Heart right ventricle (tissue), 16 donors: Measurements from ENCODE around the gene SPIN1. TPM values are rescaled to one million over a fixed set of nuclear protein-coding genes. Genes with fewer than 3 reads are reported as not detected.

Source experiments
- ATAC-seq, 8 donors: fragments of 200-7000 bp; cut with Tn5 transposase; one replicate each; pipeline ENCODE4 v1.9.1; 2020; ENCODE audit warnings: mild to moderate bottlenecking in 8 of 8, moderate library complexity in 8 of 8, moderate number of reproducible peaks in 1 of 8
- DNase-seq, 2 donors: peaks; one replicate each; pipeline ENCODE4 v3.0.0-alpha.2; 2020
- H3K27ac ChIP-seq, 10 donors: fragments of 200-600 bp; sonication (generic) in 2 of 10; one replicate each; pipeline versions ENCODE4 v1.5.0 to v1.8.0; 2020 to 2022; ENCODE audit warnings: mild to moderate bottlenecking in 3 of 10
- H3K27me3 ChIP-seq, 7 donors: fragments of 200-600 bp; one replicate each; pipeline ENCODE4 v1.8.0; 2021 to 2022; ENCODE audit warnings: mild to moderate bottlenecking in 2 of 7
- H3K36me3 ChIP-seq, 9 donors: fragments of 200-600 bp; sonication (generic) in 1 of 9; one replicate each; pipeline versions ENCODE4 v1.5.0 to v1.8.0; 2020 to 2022; ENCODE audit warnings: mild to moderate bottlenecking in 2 of 9
- H3K4me1 ChIP-seq, 9 donors: fragments of 200-600 bp; sonication (generic) in 1 of 9; one replicate each; pipeline versions ENCODE4 v1.5.0 to v1.8.0; 2020 to 2022; ENCODE audit warnings: mild to moderate bottlenecking in 4 of 9
- H3K4me3 ChIP-seq, 10 donors: fragments of 200-600 bp; sonication (generic) in 2 of 10; one replicate each; pipeline versions ENCODE4 v1.5.0 to v1.8.0; 2020 to 2022; ENCODE audit warnings: mild to moderate bottlenecking in 7 of 10, moderate library complexity in 2 of 10
- H3K9me3 ChIP-seq, 11 donors: fragments of 200-600 bp in 10 of 11; sonication (generic) in 2 of 11; one replicate each; pipeline versions ENCODE4 v1.5.0 to v1.8.0; 2013 to 2022; ENCODE audit warnings: mild to moderate bottlenecking in 2 of 11, control low read depth in 1 of 11, moderate library complexity in 1 of 11
- CTCF ChIP-seq, 9 donors: fragments of 200-600 bp; sonication (generic) in 2 of 9; IDR thresholded peaks; one replicate each; pipeline versions ENCODE4 v1.5.0 to v1.8.0; 2021 to 2022; ENCODE audit warnings: antibody characterized with exemption in 9 of 9, mild to moderate bottlenecking in 5 of 9, moderate library complexity in 1 of 9
- WGBS, 2 donors: extraction: QIAGEN DNeasy Blood & Tissue Kit; methylation state at CpG; one replicate each; pipeline ENCODE4 v1.1.7; 2013; ENCODE audit warnings: inconsistent platforms in 1 of 2; 5-methylcytosine and 5-hydroxymethylcytosine counted together
- intact Hi-C, 10 donors: fragments of 100-400 bp; cut with DNase I; formaldehyde crosslinking; loops; one replicate each; pipeline versions ENCODE4 v1.11.1 to v1.14.2; 2022
- polyA plus RNA-seq, 2 donors: library from polyadenylated mRNA; stranded (reverse); fragments of 200-250 nt; gene quantifications; one replicate each; pipeline ENCODE4 v1.2.3, GENCODE V29; 2013
- total RNA-seq, 10 donors: library from RNA; stranded (reverse); fragmentation: NEBNext Ultra II Directional in 3 of 10; extraction: Animal tissue kit (Norgen Biotek cat#: 25700) in 3 of 10; gene quantifications; one replicate each; pipeline versions ENCODE4 v1.2.1 to v1.2.4, GENCODE V29; 2021 to 2023
- donor health status: Arrhythmogenic right ventricular cardiomyopathy.
- donor health status: ischemic (EF 13 %, LVEDD 7.1; RV severe dilation, severe dysfunction).
- donor health status: healthy with polysubstance abuse.
- donor health status: DM: no; HTN: yes; CAD: no.
- donor health status: DM: no; HTN: no; CAD: no.
- donor health status: ischemic (EF 25% LVEDD 6.9; RV normal size, moderate dysfunction).
- donor health status: ischemic (EF 25% LVEDD 5.7; RV mildly dilated, moderate dysfunction).
- donor health status: healthy.
- donor health status: DM: yes; HTN: yes; CAD: no.
- donor health status: Ischemic cardiomyopathy.
- donor health status: ischemic (EF 35%, LVEDD 5.7; RV mildly dilated, moderate dysfunction).
- donor health status: nonischemic (EF 11% LVEDD 7.7; RV severe dilation, severe dysfunction).
- donor health status: DM: yes; HTN: yes; CAD: no.
- donor health status: PGD.
- donor health status: ischemic (EF 29% LVEDD 5.4; RV normal size, mild dysfunction).
- donor health status: nonischemic (EF 23%, LVEDD 6.1; RV moderate dilation, normal function).

Gene SPIN1
- total and polyA plus RNA-seq, 12 donors, result 14.9 to 65.0 (median 50.3) TPM

DNA sequence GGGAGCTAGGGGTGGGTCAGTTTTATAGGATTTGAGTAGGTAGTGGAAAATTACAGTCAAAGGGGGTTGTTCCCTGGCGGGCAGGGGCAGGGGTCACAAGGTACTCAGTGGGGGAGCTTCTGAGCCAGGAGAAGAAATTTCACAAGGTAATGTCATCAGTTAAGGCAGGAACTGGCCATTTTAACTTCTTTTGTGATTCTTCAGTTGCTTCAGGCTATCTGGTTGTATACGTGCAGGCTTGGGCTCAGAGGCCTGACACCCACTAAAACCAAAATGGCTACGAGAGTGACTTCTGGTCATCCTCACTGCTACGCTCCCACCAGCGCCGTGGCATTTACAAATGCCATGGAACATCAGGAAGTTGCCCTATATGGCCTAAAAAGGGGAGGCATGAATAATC lies 126.0 kb downstream of the SPIN1 start:
- Histone ChIP-seq H3K9me3 (peaks cover 0 to 6% (median 0%) of the 10 kb centered on the region in 11 donors), H3K36me3 (no peaks in the 10 kb centered on the region), H3K27ac (no peak overlapping the region), H3K4me3 (no peak overlapping the region), H3K27me3 (no peaks in the 10 kb centered on the region), H3K4me1 (no peaks in the 10 kb centered on the region)
- no peak for DNase-seq
- 95 to 97% methylated on average over 6 of the region's 6 CpGs for WGBS, 2 donors
- intact Hi-C loops, result no loop called here
- TF ChIP-seq CTCF (IDR thresholded peaks at IDR 0.05), result no peak
- ATAC-seq, result no peak

DNA sequence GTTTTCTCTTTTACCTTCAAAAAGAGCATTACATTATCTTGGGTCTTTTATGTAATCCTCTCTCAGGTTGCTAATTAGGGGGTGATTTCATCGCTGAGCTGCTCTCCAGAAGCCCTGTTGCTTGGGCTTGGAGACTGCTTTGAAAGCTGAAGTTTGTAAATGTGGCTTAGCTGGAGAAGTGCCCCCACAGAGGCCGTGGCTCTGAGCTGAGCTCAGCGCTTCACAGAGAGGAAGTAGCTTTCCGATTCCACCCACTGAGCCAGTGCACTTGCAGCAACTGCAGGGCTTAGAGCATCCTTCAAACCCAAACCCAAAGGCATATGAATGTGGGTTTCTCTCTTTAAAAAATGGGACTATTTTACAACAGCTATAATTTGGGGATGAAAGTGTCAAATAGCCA lies 133.1 kb downstream of the SPIN1 start:
- intact Hi-C loops, result no loop called here
- no peak for DNase-seq
- Histone ChIP-seq H3K4me3 (no peak overlapping the region), H3K4me1 (no peaks in the 10 kb centered on the region), H3K27ac (no peak overlapping the region), H3K27me3 (peaks cover 0 to 19% (median 0%) of the 10 kb centered on the region in 7 donors), H3K36me3 (no peaks in the 10 kb centered on the region), H3K9me3 (no peaks in the 10 kb centered on the region)
- ATAC-seq, result no peak
- TF ChIP-seq CTCF (IDR thresholded peaks at IDR 0.05), result no peak
- WGBS, 2 donors, result 33 to 54% methylated on average over 4 of the region's 4 CpGs

- H3K27ac ChIP-seq, result no peak overlapping the region
- no peak for TF ChIP-seq CTCF (IDR thresholded peaks at IDR 0.05)
- H3K9me3 ChIP-seq, result no peaks in the 10 kb centered on the region
- peaks cover 0 to 19% (median 0%) of the 10 kb centered on the region in 7 donors for H3K27me3 ChIP-seq
- no peaks in the 10 kb centered on the region for H3K4me1 ChIP-seq
- intact Hi-C loops, result no loop called here
- ATAC-seq (no peak), DNase-seq (no peak)
- H3K36me3 ChIP-seq, result no peaks in the 10 kb centered on the region
- no peak overlapping the region for H3K4me3 ChIP-seq
- WGBS, 2 donors, result 91 to 95% methylated on average over 4 of the region's 4 CpGs
Observed at GRCh38 chr9:88522360-88522759, 134.1 kb downstream of the SPIN1 start.

GRCh38 chr9:88523056-88523455 lies 134.8 kb downstream of the SPIN1 start:
- H3K4me1 ChIP-seq, result no peaks in the 10 kb centered on the region
- DNase-seq, result no peak
- intact Hi-C loops, result no loop called here
- no peaks in the 10 kb centered on the region for H3K9me3 ChIP-seq
- no peaks in the 10 kb centered on the region for H3K36me3 ChIP-seq
- no peak overlapping the region for H3K4me3 ChIP-seq
- 85 to 91% methylated on average over 3 of the region's 3 CpGs for WGBS, 2 donors
- peaks cover 0 to 19% (median 0%) of the 10 kb centered on the region in 7 donors for H3K27me3 ChIP-seq
- no peak overlapping the region for H3K27ac ChIP-seq
- no peak for TF ChIP-seq CTCF (IDR thresholded peaks at IDR 0.05)
- no peak for ATAC-seq
